GM19395 (cell line): Measurements from ENCODE around the gene ALMS1.
A peak's percentile ranks its signal among the peaks of the same experiment; 100 is the strongest.
"Not testable (repeated sequence)": the region's sequence is repeated elsewhere in the genome, so short reads cannot be mapped to it uniquely, and the experiment has no call there.

Experiments used
- ATAC-seq: cut with Tn5 transposase; IDR thresholded peaks from one replicate; pipeline ENCODE4 v1.9.1; 2021; ENCODE audit warnings: mild to moderate bottlenecking, moderate library complexity; ENCODE audit not compliant: unreplicated experiment

ALMS1 gene

DNA sequence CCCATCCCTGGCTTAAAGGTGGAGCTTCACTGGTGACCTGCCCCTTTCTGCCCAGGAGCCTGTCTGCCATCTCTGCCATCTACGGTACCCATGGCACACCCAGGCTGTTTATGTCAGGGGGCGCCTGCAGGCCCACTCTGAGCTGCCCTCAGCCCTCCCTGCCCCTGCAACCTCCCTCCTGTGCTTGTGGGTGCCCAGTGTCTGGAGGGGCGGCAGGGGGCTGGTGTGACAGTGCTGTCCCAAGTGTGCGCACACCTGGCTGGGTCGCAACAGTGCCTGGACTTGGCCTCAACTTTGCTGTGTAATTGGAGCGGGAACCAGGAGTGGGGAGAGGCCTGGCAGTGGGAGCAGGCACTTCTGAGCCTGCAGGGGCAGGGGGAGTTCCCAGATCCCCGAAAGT, 102.4 kb downstream of the ALMS1 start:
- no peak for ATAC-seq

GRCh38 chr2:73489053-73489452, 103.4 kb downstream of the ALMS1 start:
- no peak for ATAC-seq

DNA sequence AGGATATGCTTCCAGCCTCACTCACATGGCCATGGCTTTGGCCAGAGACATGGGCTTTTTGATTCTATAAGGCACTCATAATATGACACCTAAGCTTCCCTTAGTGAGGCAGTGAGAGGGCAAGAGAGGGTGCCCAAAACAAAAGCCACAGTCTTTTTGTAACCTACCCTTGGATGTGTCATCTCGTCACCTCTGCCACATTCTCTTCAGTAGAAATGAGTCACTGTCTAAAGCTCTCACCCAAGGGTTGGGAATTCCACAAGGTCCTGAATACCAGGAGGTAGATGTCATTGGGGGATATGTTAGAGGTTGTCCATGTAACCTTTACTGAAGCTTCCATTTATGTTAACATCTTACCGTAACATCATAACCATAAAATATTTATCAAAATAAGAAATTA, 108.4 kb downstream of the ALMS1 start:
- ATAC-seq: no peak

DNA sequence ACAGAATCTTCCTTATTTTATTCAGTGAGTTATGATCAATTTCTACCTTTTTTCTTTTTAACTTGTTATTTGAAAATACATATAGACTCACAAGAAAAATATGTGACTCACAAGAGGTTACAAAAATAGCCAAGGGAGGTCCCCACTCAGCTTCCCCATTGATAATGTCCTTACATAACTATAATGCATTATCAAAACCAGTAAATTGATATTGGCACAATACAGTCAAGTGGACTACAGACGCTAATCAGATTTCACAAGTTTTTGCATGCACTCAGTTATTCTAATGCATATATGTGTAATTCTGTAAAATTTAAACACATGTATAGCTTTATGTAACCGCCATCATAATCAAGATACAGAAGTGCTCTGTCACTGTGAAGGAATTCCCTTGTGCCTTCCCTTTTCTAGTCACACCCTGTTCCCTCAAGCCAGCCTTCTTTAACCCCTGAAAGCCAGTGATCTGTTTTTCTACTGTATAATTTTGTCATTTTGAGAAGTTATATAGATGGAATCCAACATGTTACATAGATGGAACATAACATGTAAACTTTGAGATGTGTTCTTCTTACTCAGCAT, 118.4 kb downstream of the ALMS1 start:
- no peak for ATAC-seq

DNA sequence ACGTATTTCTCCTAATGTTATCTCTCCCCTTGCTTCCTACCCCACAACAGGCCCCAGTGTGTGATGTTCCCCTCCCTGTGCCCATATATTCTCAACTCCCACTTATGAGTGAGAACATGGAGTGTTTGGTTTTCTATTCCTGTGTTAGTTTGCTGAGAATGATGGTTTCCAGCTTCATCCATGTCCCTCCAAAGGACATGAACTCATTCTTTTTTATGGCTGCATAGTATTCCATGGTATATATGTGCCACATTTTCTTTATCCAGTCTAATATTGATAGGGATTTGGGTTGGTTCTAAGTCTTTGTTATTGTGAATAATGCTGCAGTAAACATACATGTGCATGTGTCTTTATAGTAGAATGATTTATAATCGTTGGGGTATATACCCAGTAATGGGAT, 119.2 kb downstream of the ALMS1 start:
- not testable (repeated sequence) for ATAC-seq

GRCh38 chr2:73510470-73510869, 124.8 kb downstream of the ALMS1 start:
- not testable (repeated sequence) for ATAC-seq

- ATAC-seq: no peak
These were observed 130.4 kb downstream of the ALMS1 start for GRCh38 chr2:73516033-73516432.

DNA sequence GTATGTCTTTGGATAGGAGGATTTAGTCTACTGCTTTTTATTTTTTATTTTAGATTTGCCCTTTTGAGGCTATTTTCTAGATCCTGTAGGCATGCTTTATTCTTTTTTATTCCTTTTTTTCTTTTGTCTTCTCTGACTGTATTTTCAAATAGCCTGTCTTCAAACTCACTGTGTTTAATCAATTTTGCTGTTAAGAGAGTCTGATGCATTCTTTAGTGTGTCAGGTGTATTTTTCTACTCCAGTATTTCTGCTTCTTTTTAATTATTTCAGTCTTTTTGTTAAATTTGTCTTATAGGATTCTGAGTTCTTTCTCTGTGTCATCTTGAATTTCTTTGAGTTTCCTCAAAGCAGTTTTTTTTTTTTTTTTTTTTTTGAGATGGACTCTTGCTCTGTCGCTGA, 143.1 kb downstream of the ALMS1 start:
- ATAC-seq: no peak

DNA sequence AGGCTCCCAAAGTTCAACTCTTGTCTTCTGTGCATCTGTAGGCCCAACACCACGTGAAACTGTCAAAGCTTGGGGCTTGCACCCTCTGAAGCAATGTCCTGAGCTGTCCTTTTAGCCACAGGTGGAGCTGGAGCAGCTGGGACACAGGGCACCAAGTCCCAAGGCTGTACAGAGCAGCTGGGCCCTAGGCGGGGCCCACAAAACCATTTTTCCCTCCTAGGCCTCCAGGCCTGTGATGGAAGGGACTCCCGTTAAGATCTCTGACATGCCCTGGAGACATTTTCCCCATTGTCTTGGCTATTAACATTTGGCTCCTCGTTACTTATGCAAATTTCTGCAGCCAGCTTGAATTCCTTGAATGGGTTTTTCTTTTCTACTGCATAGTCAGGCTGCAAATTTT, 145.1 kb downstream of the ALMS1 start:
- not testable (repeated sequence) for ATAC-seq

DNA sequence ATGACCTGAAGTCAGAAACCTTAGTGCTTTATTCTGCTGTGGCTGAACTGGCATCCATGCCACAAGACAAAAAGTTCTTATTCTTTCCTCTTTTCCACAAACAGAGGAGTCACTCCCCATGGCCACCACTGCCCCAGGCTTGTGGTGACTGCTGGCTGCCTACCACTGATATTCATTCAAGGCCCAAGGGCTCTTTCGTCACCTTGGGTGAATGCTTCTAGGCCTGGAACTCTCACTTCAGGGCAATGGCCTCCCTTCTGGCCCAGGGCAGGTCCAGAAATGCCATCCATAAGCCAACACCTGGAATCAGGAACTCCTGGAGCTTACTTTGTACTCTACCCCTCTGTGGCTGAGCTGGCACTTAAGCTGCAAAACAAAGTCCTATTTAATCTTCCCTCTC, 146.7 kb downstream of the ALMS1 start:
- no peak for ATAC-seq

DNA sequence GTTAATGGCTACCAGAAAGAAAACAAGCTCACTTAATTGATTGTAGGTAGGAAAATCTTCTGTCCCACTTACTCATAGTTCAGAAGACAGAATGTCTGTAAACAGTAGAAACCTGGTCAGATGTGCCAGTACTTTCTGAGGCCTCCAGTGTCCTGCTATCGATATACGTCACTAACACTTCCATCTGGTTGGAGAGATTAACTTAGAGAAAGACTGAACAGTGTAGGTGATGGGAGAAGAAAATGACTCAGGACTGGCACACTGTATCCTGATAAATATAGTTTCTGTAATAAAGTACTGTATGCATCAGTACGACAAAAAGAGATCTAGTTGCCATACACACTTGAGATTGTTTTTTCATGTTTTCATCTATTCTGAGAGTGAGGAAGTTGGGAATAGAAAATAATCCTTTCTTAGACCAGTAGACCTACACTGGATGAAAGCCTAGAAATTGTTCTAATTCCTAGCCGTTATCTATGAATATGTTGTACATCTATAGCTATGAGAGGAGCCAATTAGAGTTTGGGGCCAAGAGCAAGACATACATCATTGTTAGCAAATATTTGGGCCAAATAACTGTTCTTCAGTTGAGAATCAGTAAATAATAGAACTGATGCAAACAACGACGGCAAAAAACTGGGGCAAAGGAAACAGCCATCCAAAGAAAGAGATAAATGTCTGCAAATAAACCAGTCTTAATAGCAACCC, 150.7 kb downstream of the ALMS1 start:
- no peak for ATAC-seq

DNA sequence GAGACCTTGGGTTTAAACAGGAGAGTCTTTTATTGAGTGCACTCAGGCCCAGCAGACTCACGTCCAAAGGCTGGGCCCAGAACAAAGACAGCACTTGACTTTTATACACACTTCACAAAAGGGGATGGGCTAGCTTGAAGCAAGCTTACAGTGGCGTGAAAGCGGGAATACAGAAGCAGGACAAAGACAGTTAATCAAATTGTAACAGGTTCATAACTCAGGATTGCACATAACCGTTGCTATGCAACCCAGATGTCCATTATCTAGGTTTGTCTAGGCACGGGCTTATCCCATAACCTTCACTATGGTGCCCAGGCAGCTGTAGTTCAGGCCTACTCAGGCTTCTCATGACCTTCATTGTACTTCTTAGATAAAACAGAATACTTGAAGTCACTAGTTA, 175.2 kb downstream of the ALMS1 start:
- not testable (repeated sequence) for ATAC-seq

- ATAC-seq: no peak
These were observed 175.8 kb downstream of the ALMS1 start for GRCh38 chr2:73561422-73561821.

- no peak for ATAC-seq
These were observed 179.3 kb downstream of the ALMS1 start for GRCh38 chr2:73564986-73565385.

DNA sequence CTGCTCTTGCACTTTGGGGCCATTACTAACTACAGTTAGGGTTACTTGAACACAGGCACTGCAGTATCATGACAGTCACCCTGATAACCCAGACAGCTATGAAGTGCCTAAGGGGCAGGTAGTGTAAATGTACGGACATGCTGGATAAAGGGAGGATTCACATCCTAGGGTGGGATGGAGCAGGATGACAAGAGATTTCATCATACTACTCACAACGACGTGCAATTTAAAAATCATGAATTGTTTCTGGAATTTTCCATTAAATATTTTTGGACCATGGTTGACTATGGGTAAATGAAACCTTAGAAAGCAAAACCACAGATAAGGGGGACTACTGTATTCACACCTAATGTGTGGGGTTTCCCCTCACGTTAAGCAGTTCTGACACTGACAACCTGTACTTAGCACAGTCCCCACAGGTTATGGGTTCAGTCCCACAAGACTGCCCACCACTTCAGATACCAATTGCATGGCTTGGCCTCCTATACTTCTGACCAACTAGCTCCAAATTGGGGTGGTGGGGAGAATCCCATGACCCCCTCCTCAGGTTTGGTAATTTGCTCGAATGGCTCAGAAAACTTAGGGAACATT, 180.7 kb downstream of the ALMS1 start:
- no peak for ATAC-seq

DNA sequence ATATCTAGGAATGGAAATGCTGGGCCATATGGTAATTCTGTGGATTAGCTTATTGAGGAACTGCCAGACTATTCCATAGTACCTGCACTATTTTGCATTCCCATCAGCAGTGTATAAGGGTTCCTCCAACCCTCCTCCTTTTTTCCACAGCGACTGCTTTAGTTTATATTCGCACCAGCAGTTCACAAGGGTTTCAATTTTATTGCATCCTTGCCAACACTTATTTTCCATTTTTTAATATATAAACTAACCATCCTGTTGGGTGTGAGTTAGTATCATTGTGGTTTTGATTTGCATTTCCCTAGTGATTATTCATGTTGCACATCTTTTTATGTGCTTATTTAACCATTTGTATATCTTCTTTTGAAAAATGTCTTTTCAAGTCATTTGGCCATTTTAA, 189.6 kb downstream of the ALMS1 start:
- no peak for ATAC-seq

GRCh38 chr2:73582364-73582763, 196.7 kb downstream of the ALMS1 start:
- no peak for ATAC-seq

DNA sequence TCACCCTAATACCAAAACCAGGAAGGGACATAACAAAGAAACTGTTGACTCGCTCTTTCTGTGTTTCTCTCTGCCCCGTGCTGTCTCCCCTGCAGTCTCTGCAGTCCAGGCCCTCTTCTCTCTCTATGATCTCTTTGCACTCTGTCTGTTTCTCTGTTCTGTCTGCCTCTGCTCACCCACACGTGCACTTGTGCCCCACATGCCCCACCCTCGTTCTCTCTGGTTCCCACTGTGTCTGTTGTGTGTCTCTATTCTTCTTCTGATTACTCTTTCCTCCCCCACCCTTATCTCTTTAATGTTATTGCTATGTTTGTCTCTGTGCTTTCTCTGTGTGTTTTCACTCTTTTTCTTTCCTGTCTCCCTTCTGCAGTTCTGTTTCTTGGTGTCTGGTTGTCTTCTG, 202.5 kb downstream of the ALMS1 start:
- no peak for ATAC-seq

DNA sequence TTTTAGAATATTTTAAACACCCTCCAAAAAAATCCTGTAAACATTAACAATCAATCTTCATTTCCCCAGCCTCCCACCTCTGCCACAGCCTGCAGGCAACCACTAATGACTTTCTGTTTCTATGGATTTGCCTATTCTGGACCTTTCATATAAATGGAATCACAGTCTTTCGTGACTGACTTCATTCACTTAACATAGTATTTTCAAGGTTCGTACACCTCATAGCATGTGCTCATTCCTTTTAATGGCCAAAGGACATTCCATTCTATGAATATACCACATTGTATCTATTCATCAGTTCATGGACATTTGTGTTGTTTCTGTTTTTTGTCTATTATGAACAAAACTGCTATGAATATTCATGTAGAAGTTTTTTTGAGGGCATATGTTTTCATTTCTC, 208.0 kb downstream of the ALMS1 start:
- ATAC-seq: no peak

DNA sequence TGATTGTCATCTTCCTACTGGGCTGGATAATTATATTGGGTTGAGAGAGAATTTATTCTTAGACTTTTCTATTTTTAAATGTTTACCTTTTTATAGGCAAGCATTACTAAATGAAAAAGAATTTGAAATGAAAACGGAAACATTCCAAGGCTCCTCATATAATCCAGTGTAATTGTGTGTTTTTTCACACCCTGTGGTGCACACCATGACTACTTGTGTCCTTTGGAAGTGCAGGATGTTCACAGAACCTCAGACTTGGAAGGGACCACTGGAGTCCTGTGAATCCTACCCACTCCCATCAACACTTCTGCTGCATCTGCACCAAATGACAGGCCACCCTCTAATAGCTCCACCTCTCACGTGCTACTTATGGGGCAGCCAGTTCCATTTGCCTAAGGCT, 208.6 kb downstream of the ALMS1 start:
- no peak for ATAC-seq

- no peak for ATAC-seq
These were observed 216.1 kb downstream of the ALMS1 start for GRCh38 chr2:73601780-73602179.

- ATAC-seq: peak; percentile 76
These were observed 217.5 kb downstream of the ALMS1 start for GRCh38 chr2:73603099-73603588.
